Gastrocnemius medialis (tissue), 4 donors: ENCODE results near the gene BMI1. TPM values are rescaled to one million over a fixed set of nuclear protein-coding genes. Genes with fewer than 3 reads are reported as not detected.

Experiments
- ATAC-seq, 2 donors: fragments of 150-250 bp; one replicate each; pipeline ENCODE4 v1.9.1; 2016
- DNase-seq, 2 donors: peaks; one replicate each; pipeline ENCODE4 v3.0.0-alpha.2; 2019
- H3K27ac ChIP-seq, 4 donors: fragments of 200-600 bp; sonication (generic); 1 replicate in 1 of 4; 2 replicates in 3 of 4; pipeline ENCODE4 v1.5.1; 2016 to 2018; ENCODE audit warnings: mild to moderate bottlenecking in 2 of 4, moderate library complexity in 1 of 4
- H3K27me3 ChIP-seq, 3 donors: fragments of 200-600 bp; sonication (generic) in 2 of 3; 1 replicate in 1 of 3; 2 replicates in 2 of 3; pipeline versions ENCODE4 v1.5.1 to v1.6.0; 2016 to 2019; ENCODE audit warnings: mild to moderate bottlenecking in 1 of 3, moderate library complexity in 1 of 3
- H3K36me3 ChIP-seq, 2 donors: fragments of 200-600 bp; sonication (generic) in 1 of 2; one replicate each; pipeline ENCODE4 v1.5.1; 2017 to 2018
- H3K4me1 ChIP-seq, 2 donors: fragments of 200-600 bp; sonication (generic) in 1 of 2; one replicate each; pipeline ENCODE4 v1.5.1; 2016 to 2017; ENCODE audit warnings: mild to moderate bottlenecking in 2 of 2
- H3K4me3 ChIP-seq, 4 donors: fragments of 200-600 bp; sonication (generic) in 3 of 4; 1 replicate in 1 of 4; 2 replicates in 3 of 4; pipeline ENCODE4 v1.5.1; 2016 to 2019; ENCODE audit warnings: mild to moderate bottlenecking in 2 of 4
- H3K9me3 ChIP-seq, 3 donors: fragments of 200-600 bp; sonication (generic) in 2 of 3; 1 replicate in 1 of 3; 2 replicates in 2 of 3; pipeline ENCODE4 v1.5.1; 2016 to 2019
- POLR2A ChIP-seq, 2 donors: fragments of 450-650 bp; IDR thresholded peaks; one replicate each; pipeline ENCODE4 v1.6.1; 2017; ENCODE audit warnings: antibody characterized with exemption in 2 of 2, mild to moderate bottlenecking in 2 of 2, moderate library complexity in 2 of 2
- in situ Hi-C, 4 donors: fragments of 200-750 bp; cut with MboI; loops; one replicate each; pipeline versions ENCODE4 v1.15.0 to v1.8.0; 2017; ENCODE audit warnings: low sequenced_read_pairs in 4 of 4
- intact Hi-C: fragments of 100-400 bp; cut with DNase I; formaldehyde crosslinking; loops from one replicate; pipeline ENCODE4 v1.15.1; 2023; ENCODE audit warnings: low total_unique reads
- total RNA-seq, 4 donors: library from RNA; depleted of rRNA; stranded (reverse); fragments of >200 nt; gene quantifications; one replicate each; pipeline versions ENCODE4 v1.1.0 to v1.2.3, GENCODE V29; 2016
- TF ChIP-seq, protein P1 (sequence below), 5 experiments: fragments of 450-650 bp in 3 of 5; fragments of 200-600 bp in 2 of 5; sonication (generic) in 2 of 5; IDR thresholded peaks in 4 of 5; conservative IDR thresholded peaks in 1 of 5; 1 replicate in 4 of 5; 2 replicates in 1 of 5; pipeline ENCODE4 v1.5.1; 2016 to 2019; ENCODE audit warnings: antibody characterized with exemption in 5 of 5, mild to moderate bottlenecking in 3 of 5, moderate library complexity in 3 of 5

Gene BMI1
- total RNA-seq, 4 donors from 2014 or later: 22.4 to 68.4 (median 57.6) TPM

GRCh38 chr10:22321156-22321923 lies 441 bp downstream of the BMI1 start:
- H3K9me3 ChIP-seq: no peaks in the 10 kb centered on the region
- H3K4me1 ChIP-seq: peaks cover 44 to 60% of the 10 kb centered on the region in 2 donors
- peaks cover 10 to 25% (median 16%) of the 10 kb centered on the region in 3 donors for H3K27me3 ChIP-seq
- DNase-seq (no peak), ATAC-seq (peak; percentile 47 to 48)
- TF ChIP-seq, protein P1, sequence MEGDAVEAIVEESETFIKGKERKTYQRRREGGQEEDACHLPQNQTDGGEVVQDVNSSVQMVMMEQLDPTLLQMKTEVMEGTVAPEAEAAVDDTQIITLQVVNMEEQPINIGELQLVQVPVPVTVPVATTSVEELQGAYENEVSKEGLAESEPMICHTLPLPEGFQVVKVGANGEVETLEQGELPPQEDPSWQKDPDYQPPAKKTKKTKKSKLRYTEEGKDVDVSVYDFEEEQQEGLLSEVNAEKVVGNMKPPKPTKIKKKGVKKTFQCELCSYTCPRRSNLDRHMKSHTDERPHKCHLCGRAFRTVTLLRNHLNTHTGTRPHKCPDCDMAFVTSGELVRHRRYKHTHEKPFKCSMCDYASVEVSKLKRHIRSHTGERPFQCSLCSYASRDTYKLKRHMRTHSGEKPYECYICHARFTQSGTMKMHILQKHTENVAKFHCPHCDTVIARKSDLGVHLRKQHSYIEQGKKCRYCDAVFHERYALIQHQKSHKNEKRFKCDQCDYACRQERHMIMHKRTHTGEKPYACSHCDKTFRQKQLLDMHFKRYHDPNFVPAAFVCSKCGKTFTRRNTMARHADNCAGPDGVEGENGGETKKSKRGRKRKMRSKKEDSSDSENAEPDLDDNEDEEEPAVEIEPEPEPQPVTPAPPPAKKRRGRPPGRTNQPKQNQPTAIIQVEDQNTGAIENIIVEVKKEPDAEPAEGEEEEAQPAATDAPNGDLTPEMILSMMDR (IDR thresholded peaks at IDR 0.05 in 4 of 5, conservative IDR thresholded peaks at IDR 0.05 in 1 of 5): no peak
- TF ChIP-seq POLR2A (IDR thresholded peaks at IDR 0.05): peak; percentile 26 to 33
- intact Hi-C loops (loop anchor here (5.0 to 10.0 kb wide), 5 partner anchors 116 to 1113 kb away; partner anchors contain the start of genes OTUD1 and PIP4K2A), in situ Hi-C loops (loop anchor here in 3 of 4 donors (10.0 to 25.0 kb wide), 3 partner anchors 797 to 1116 kb away; partner anchors contain the start of genes OTUD1 (in 1 of the 3) and SKIDA1 (in 1 of the 3))
- peak overlapping the region; percentile 89 to 99 (median 94) for H3K27ac ChIP-seq
- H3K36me3 ChIP-seq: peaks cover 0 to 1% of the 10 kb centered on the region in 2 donors
- H3K4me3 ChIP-seq: peak overlapping the region; percentile 63 to 98 (median 81)

DNA sequence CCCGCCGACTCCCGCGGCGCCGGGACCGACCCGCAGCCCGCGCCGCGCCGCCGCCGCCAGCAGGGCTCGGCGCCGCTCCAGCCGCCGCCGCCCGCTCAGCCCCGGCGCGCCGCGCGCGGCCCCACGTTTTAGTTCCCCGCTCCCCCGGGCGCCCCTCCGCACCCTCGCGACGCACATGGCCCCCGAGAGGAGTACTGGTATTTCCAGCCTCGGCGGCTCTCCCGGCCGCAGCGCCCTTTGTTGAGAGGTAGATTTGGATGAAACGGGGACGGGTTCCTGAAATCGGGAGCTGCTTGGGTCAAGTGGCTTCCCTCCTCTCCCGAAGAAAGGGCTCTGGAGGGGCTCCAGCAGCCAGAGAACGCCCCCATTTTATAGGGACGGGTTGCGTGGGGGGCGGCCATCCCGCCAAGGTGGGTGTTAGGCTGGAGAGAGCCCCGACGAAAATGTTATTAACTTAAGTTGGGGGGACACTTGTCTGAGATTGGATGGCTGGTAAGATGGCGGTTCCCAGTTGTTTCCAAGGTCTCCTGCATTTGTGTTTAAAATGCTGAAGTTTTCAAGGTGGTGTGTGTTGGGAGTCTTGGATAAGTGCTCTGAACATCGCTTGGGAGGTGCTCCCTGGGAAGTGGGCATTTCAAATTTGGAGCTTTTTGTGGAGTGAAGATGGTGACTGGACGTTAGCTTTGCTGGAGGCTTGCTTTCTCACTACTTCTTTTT lies 1.2 kb downstream of the BMI1 start:
- intact Hi-C loops: loop anchor here (5.0 to 10.0 kb wide), 5 partner anchors 115 to 1113 kb away; partner anchors contain the start of genes OTUD1 and PIP4K2A
- ATAC-seq (no peak), DNase-seq (no peak)
- H3K27me3 ChIP-seq: peaks cover 10 to 25% (median 16%) of the 10 kb centered on the region in 3 donors
- peak overlapping the region; percentile 63 to 88 (median 80) for H3K4me3 ChIP-seq
- in situ Hi-C loops: loop anchor here in 3 of 4 donors (10.0 to 25.0 kb wide), 3 partner anchors 797 to 1115 kb away; partner anchors contain the start of genes OTUD1 (in 1 of the 3) and SKIDA1 (in 1 of the 3)
- H3K27ac ChIP-seq: peak overlapping the region in 1 of 4 donors; percentile 55
- peaks cover 0 to 9% of the 10 kb centered on the region in 2 donors for H3K36me3 ChIP-seq
- TF ChIP-seq, protein P1 (IDR thresholded peaks at IDR 0.05 in 4 of 5, conservative IDR thresholded peaks at IDR 0.05 in 1 of 5): no peak
- TF ChIP-seq POLR2A (IDR thresholded peaks at IDR 0.05): no peak
- H3K4me1 ChIP-seq: peaks cover 44 to 58% of the 10 kb centered on the region in 2 donors
- no peaks in the 10 kb centered on the region for H3K9me3 ChIP-seq

DNA sequence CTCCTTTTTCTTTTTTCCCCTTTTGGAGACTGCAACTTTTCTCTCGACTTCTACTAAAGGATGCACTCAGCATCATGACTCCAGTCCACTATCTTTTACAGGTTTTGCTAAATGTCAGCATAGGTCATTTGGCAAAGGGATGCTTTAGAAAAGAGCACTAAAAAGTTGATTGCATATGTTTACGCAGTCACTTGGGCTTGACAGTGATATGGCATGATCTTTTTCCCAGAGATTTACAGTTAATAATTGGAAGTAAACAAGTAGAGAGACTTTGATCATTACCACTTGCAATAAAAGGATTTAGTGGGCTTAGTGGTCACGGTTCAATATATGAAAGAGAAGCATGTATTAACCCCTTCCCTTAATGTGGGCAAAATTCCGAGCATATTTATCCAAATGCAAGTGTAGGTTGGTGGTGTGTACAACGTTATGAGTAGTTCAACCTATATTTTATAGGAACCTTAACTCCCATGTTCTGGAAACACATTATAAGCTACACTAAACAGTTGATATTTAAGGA lies 1.8 kb downstream of the BMI1 start:
- Histone ChIP-seq H3K9me3 (no peaks in the 10 kb centered on the region), H3K36me3 (peaks cover 0 to 15% of the 10 kb centered on the region in 2 donors), H3K4me3 (peak overlapping the region; percentile 63 to 88 (median 80)), H3K27me3 (peaks cover 10 to 25% (median 16%) of the 10 kb centered on the region in 3 donors), H3K4me1 (peaks cover 39 to 52% of the 10 kb centered on the region in 2 donors), H3K27ac (peak overlapping the region in 1 of 4 donors; percentile 55)
- TF ChIP-seq, protein P1 (IDR thresholded peaks at IDR 0.05 in 4 of 5, conservative IDR thresholded peaks at IDR 0.05 in 1 of 5): no peak
- no peak for TF ChIP-seq POLR2A (IDR thresholded peaks at IDR 0.05)
- ATAC-seq: no peak
- intact Hi-C loops (loop anchor here (5.0 to 10.0 kb wide), 5 partner anchors 115 to 1112 kb away; partner anchors contain the start of genes OTUD1 and PIP4K2A), in situ Hi-C loops (loop anchor here in 3 of 4 donors (10.0 to 25.0 kb wide), 3 partner anchors 798 to 1115 kb away; partner anchors contain the start of genes OTUD1 (in 1 of the 3) and SKIDA1 (in 1 of the 3))
- DNase-seq: no peak
